Cortex of kidney (tissue), 1 donor: ENCODE results near the gene DMAP1.

Source experiments
- DNase-seq: peaks from one replicate; lab custom pipeline; 2025; lab: John Stamatoyannopoulos, UW

DMAP1 gene

GRCh38 chr1:44256762-44257554 lies 43.7 kb downstream of the DMAP1 start:
- DNase-seq, result no peak

GRCh38 chr1:44259090-44259489 lies 45.8 kb downstream of the DMAP1 start:
- DNase-seq, result no peak

- no peak for DNase-seq
Observed at GRCh38 chr1:44260792-44261170, 47.5 kb downstream of the DMAP1 start.

GRCh38 chr1:44261171-44261817 lies 48.0 kb downstream of the DMAP1 start:
- no peak for DNase-seq

- no peak for DNase-seq
Observed at GRCh38 chr1:44261962-44262361, 48.7 kb downstream of the DMAP1 start.

GRCh38 chr1:44262414-44262813 lies 49.1 kb downstream of the DMAP1 start:
- DNase-seq, result no peak

- no peak for DNase-seq
Observed at GRCh38 chr1:44262816-44263567, 49.7 kb downstream of the DMAP1 start.

- DNase-seq, result no peak
Observed at GRCh38 chr1:44263568-44264450, 50.5 kb downstream of the DMAP1 start.

GRCh38 chr1:44264451-44264771 lies 51.1 kb downstream of the DMAP1 start:
- DNase-seq, result no peak

GRCh38 chr1:44265656-44266358 lies 52.5 kb downstream of the DMAP1 start:
- no peak for DNase-seq

GRCh38 chr1:44266400-44267344 lies 53.4 kb downstream of the DMAP1 start:
- no peak for DNase-seq

- DNase-seq, result no peak
Observed at GRCh38 chr1:44267438-44267837, 54.2 kb downstream of the DMAP1 start.

GRCh38 chr1:44268054-44268453 lies 54.8 kb downstream of the DMAP1 start:
- no peak for DNase-seq
